ENCODE data around the gene MED15. TPM values are rescaled to one million over a fixed set of nuclear protein-coding genes. Genes with fewer than 3 reads are reported as not detected.

MED15 gene
- total RNA-seq, 8 experiments from 2014 or later = 14.3 to 48.2 (median 22.8) TPM

- in situ Hi-C loops (cut with MboI; ENCODE audit: low pct_unique_long_range_greater_than_20kb in 2 of 9, low sequenced_read_pairs in 9 of 9, unreplicated experiment in 9 of 9) = no loop called here
- no peak for ATAC-seq (replicated peaks in 6 of 8)
- peaks cover 3 to 25% of the 10 kb centered on the region in 2 donors for H3K4me1 ChIP-seq (replicated peaks in 1 of 2)
- no peak overlapping the region for H3K27ac ChIP-seq
- H3K4me3 ChIP-seq = no peak overlapping the region
Observed at GRCh38 chr22:20547029-20547428, 39.6 kb downstream of the MED15 start.

GRCh38 chr22:20548806-20549205, 41.4 kb downstream of the MED15 start:
- H3K27ac ChIP-seq = no peak overlapping the region
- in situ Hi-C loops (cut with MboI; ENCODE audit: low pct_unique_long_range_greater_than_20kb in 2 of 9, low sequenced_read_pairs in 9 of 9, unreplicated experiment in 9 of 9) = no loop called here
- H3K4me3 ChIP-seq = no peak overlapping the region
- peaks cover 3 to 25% of the 10 kb centered on the region in 2 donors for H3K4me1 ChIP-seq (replicated peaks in 1 of 2)
- 29 to 100% (median 90%) methylated on average over 1 to 3 of the region's 4 CpGs; no CpG with 5 or more reads in 2 of the 10 experiments for WGBS, 10 experiments
- no peak for ATAC-seq (replicated peaks in 6 of 8)

GRCh38 chr22:20549232-20549841, 41.9 kb downstream of the MED15 start:
- peaks cover 3 to 25% of the 10 kb centered on the region in 2 donors for H3K4me1 ChIP-seq (replicated peaks in 1 of 2)
- WGBS, 10 experiments = 75 to 100% (median 100%) methylated on average over 1 to 5 of the region's 7 CpGs; no CpG with 5 or more reads in 5 of the 10 experiments
- in situ Hi-C loops (cut with MboI; ENCODE audit: low pct_unique_long_range_greater_than_20kb in 2 of 9, low sequenced_read_pairs in 9 of 9, unreplicated experiment in 9 of 9) = no loop called here

GRCh38 chr22:20550057-20550817, 42.8 kb downstream of the MED15 start:
- H3K27ac ChIP-seq = peak overlapping the region in 1 of 2 donors; percentile 11
- H3K4me3 ChIP-seq = no peak overlapping the region
- in situ Hi-C loops (cut with MboI; ENCODE audit: low pct_unique_long_range_greater_than_20kb in 2 of 9, low sequenced_read_pairs in 9 of 9, unreplicated experiment in 9 of 9) = loop anchor here in 1 of 9 experiments (25.0 kb wide), 1 partner anchor 112 kb away; no protein-coding TSS in a partner anchor
- WGBS, 10 experiments = 48 to 100% (median 87%) methylated on average over 1 to 5 of the region's 8 CpGs; no CpG with 5 or more reads in 1 of the 10 experiments
- ATAC-seq (replicated peaks in 6 of 8) = peak in 2 of 8 experiments; percentile 3 to 7
- peaks cover 3 to 25% of the 10 kb centered on the region in 2 donors for H3K4me1 ChIP-seq (replicated peaks in 1 of 2)

More at GRCh38 chr22:20549232-20549841, 41.9 kb downstream of the MED15 start:
- H3K27ac ChIP-seq = peak overlapping the region in 1 of 2 donors; percentile 11
- no peak overlapping the region for H3K4me3 ChIP-seq
- ATAC-seq (replicated peaks in 6 of 8) = peak in 1 of 8 experiments; percentile 25

GRCh38 chr22:20550851-20551744, 43.7 kb downstream of the MED15 start:
- in situ Hi-C loops (cut with MboI; ENCODE audit: low pct_unique_long_range_greater_than_20kb in 2 of 9, low sequenced_read_pairs in 9 of 9, unreplicated experiment in 9 of 9) = loop anchor here in 1 of 9 experiments (25.0 kb wide), 1 partner anchor 111 kb away; no protein-coding TSS in a partner anchor
- H3K27ac ChIP-seq = peak overlapping the region; percentile 8 to 11
- H3K4me1 ChIP-seq (replicated peaks in 1 of 2) = peaks cover 3 to 19% of the 10 kb centered on the region in 2 donors
- ATAC-seq (replicated peaks in 6 of 8) = peak in 7 of 8 experiments; percentile 63 to 91 (median 73)
- no peak overlapping the region for H3K4me3 ChIP-seq
- 12 to 86% (median 70%) methylated on average over 2 to 14 of the region's 27 CpGs; no CpG with 5 or more reads in 2 of the 10 experiments for WGBS, 10 experiments

DNA sequence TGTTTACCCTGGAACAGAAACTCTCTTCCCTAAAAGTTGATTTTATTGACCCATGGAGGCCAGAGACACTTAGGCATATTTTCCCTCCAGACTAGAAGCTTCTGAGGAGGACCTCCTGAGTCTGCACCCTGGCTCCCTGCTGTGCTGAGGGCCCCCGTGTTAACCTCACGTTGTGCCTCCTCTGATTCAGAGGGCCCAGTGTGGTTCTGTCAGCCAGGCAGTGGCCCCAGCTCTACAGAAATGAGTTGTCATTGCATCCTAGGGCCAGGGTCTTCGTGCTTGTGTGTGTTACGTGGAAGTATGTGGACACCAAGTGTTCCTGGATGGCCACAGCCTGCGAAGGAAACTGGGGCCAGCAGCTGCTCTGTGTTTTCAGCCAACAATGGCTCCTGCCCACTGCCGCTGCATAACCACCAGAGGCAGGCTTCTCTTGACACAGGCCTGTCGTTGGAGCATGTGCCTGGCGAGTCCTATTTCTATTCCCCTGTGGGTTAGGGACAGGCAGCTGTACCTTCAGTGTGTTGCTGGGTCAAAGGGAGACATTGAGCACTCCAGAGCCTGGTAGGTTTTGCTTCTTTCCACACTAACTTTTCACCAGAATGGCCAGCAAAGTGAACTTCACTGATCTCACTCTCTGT, 44.5 kb downstream of the MED15 start:
- peak in 3 of 8 experiments; percentile 9 to 31 (median 29) for ATAC-seq (replicated peaks in 6 of 8)
- H3K4me3 ChIP-seq = no peak overlapping the region
- H3K4me1 ChIP-seq (replicated peaks in 1 of 2) = peaks cover 3 to 18% of the 10 kb centered on the region in 2 donors
- H3K27ac ChIP-seq = peak overlapping the region in 1 of 2 donors; percentile 48
- WGBS, 10 experiments = 0 to 100% (median 85%) methylated on average over 1 to 6 of the region's 8 CpGs; no CpG with 5 or more reads in 5 of the 10 experiments
- in situ Hi-C loops (cut with MboI; ENCODE audit: low pct_unique_long_range_greater_than_20kb in 2 of 9, low sequenced_read_pairs in 9 of 9, unreplicated experiment in 9 of 9) = loop anchor here in 1 of 9 experiments (25.0 kb wide), 1 partner anchor 110 kb away; no protein-coding TSS in a partner anchor

DNA sequence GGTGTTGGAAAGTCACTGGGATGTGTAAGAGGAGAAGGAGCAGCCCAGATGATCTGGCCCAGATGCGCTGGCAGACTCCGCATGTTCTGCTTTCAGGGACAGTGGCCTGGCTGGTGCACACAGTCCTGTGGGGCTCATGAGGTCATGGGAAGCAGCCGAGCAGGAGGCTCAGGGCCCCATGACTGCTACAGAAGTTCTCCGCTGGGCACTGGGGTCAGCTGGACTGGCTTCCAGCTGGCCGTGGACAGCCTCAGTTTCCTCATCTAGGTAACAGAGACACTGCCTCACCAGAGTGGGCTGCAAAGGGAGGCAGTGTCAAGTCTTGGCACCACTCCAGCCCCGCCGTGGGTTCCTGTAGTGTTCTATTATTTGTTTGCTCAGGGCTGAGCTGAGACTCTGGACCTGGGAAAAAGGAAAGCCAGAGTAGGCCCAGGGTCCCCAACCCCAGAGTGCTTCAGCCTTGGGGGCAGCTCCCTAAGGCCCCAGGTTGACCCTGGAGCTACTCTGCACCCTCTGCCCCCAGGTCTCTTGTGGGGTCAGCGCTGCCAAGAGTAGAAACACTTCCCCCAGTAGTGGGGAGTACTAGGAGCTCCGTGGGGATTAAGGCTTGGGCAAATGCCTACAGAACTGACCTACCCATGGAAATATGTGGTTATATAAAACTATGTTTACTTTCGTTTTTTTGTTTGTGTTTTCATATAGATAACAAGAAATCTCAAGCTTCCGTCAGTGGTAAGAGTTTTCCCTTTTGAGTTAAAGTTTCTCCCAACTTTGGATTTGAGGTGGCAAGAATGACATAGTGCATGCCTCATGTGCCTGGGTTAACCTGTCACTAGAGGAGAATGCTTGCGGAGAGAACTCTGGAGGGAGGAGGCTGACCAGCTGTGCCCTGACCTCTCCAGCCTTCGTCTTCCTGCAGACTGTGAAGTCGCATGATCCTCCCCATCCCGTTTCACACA, 45.3 kb downstream of the MED15 start:
- ATAC-seq (replicated peaks in 6 of 8) = peak in 2 of 8 experiments; percentile 8 to 14
- in situ Hi-C loops (cut with MboI; ENCODE audit: low pct_unique_long_range_greater_than_20kb in 2 of 9, low sequenced_read_pairs in 9 of 9, unreplicated experiment in 9 of 9) = loop anchor here in 1 of 9 experiments (25.0 kb wide), 1 partner anchor 110 kb away; no protein-coding TSS in a partner anchor
- H3K4me1 ChIP-seq (replicated peaks in 1 of 2) = peaks cover 3 to 18% of the 10 kb centered on the region in 2 donors
- WGBS, 10 experiments = 37 to 100% (median 80%) methylated on average over 1 to 8 of the region's 15 CpGs
- H3K4me3 ChIP-seq = no peak overlapping the region
- peak overlapping the region in 1 of 2 donors; percentile 48 for H3K27ac ChIP-seq

- WGBS, 10 experiments = 80 to 100% (median 90%) methylated on average over 1 to 3 of the region's 8 CpGs; no CpG with 5 or more reads in 5 of the 10 experiments
- ATAC-seq (replicated peaks in 6 of 8) = no peak
- Histone ChIP-seq H3K27ac (no peak overlapping the region), H3K4me3 (no peak overlapping the region), H3K4me1 (replicated peaks in 1 of 2) (peaks cover 3 to 18% of the 10 kb centered on the region in 2 donors)
- in situ Hi-C loops (cut with MboI; ENCODE audit: low pct_unique_long_range_greater_than_20kb in 2 of 9, low sequenced_read_pairs in 9 of 9, unreplicated experiment in 9 of 9) = loop anchor here in 1 of 9 experiments (25.0 kb wide), 1 partner anchor 108 kb away; no protein-coding TSS in a partner anchor
Observed at GRCh38 chr22:20553947-20554741, 46.7 kb downstream of the MED15 start.

DNA sequence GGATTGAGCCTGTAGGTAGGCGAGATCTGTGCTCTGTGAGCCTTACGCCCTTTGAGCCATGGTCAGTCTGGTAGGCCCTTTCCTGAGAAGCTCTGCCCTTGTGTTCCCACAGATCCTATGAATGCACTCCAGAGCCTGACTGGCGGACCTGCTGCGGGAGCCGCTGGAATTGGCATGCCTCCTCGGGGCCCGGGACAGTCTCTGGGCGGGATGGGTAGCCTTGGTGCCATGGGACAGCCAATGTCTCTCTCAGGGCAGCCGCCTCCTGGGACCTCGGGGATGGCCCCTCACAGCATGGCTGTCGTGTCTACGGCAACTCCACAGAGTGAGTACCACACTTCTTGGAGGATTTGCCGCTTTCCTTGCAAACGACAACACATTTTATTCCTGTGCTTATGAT, 47.4 kb downstream of the MED15 start:
- in situ Hi-C loops (cut with MboI; ENCODE audit: low pct_unique_long_range_greater_than_20kb in 2 of 9, low sequenced_read_pairs in 9 of 9, unreplicated experiment in 9 of 9) = loop anchor here in 1 of 9 experiments (25.0 kb wide), 1 partner anchor 107 kb away; no protein-coding TSS in a partner anchor
- Histone ChIP-seq H3K4me3 (no peak overlapping the region), H3K4me1 (replicated peaks in 1 of 2) (peaks cover 3 to 15% of the 10 kb centered on the region in 2 donors), H3K27ac (no peak overlapping the region)
- 80 to 100% (median 91%) methylated on average over 1 to 8 of the region's 14 CpGs; no CpG with 5 or more reads in 7 of the 10 experiments for WGBS, 10 experiments
- no peak for ATAC-seq (replicated peaks in 6 of 8)

DNA sequence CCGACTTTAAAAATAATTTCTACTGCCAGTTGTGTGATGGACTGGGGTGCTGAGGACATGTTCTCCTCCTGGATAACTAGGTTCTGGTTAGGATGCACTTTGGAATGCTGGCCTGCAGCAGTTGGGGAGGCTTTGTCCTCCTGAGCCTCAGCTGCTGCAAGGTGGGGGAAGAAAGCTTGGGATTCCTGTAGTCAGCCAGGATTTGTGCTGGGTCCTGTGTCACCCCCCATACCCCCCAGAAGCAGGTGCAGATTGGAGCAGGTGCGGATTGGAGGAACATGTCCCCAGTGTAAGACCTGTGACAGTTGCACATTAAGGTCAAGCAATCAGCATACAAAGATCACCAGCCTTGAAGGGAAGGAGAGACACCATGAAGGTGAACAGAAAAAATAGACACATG, 51.1 kb downstream of the MED15 start:
- WGBS, 10 experiments = 60 to 100% (median 100%) methylated on average over 1 to 2 of the region's 2 CpGs; no CpG with 5 or more reads in 2 of the 10 experiments
- Histone ChIP-seq H3K4me3 (no peak overlapping the region), H3K4me1 (replicated peaks in 1 of 2) (no peaks in the 10 kb centered on the region), H3K27ac (no peak overlapping the region)
- no peak for ATAC-seq (replicated peaks in 6 of 8)
- in situ Hi-C loops (cut with MboI; ENCODE audit: low pct_unique_long_range_greater_than_20kb in 2 of 9, low sequenced_read_pairs in 9 of 9, unreplicated experiment in 9 of 9) = loop anchor here in 1 of 9 experiments (25.0 kb wide), 1 partner anchor 104 kb away; no protein-coding TSS in a partner anchor

Data from motor neuron (in vitro differentiated cells).